GM12878 (cell line): Measurements from ENCODE around the gene PRLH. TPM values are rescaled to one million over a fixed set of nuclear protein-coding genes. Genes with fewer than 3 reads are reported as not detected.

Source experiments
- ATAC-seq: fragments of 200-7000 bp; cut with Tn5 transposase; 3 replicates; pipeline ENCODE4 v1.9.1; 2020; ENCODE audit warnings: mild to moderate bottlenecking, moderate library complexity
- BruUV-seq: library from RNA; stranded (reverse); fragments of 400-500 nt; replicated peaks from 2 replicates; lab custom pipeline; 2021; lab: Mats Ljungman, UMichigan
- CTCF ChIA-PET: fragments of 300-600 bp; sonication (Branson Sonifier 250); formaldehyde crosslinking; extraction: SDS; loops from one replicate; lab custom pipeline; 2021; ENCODE audit warnings: inconsistent platforms; lab: Yijun Ruan, JAX
- POLR2A ChIA-PET: fragments of 350-600 bp; formaldehyde crosslinking; extraction: SDS; loops from one replicate; lab custom pipeline; 2021; ENCODE audit warnings: inconsistent platforms; lab: Charles Lee
- RAD21 ChIA-PET: fragments of 300-600 bp; sonication (Branson Sonifier 250); formaldehyde crosslinking; loops from one replicate; lab custom pipeline; 2023; ENCODE audit warnings: antibody characterized with exemption; ENCODE audit not compliant: unreplicated experiment; lab: Charles Lee
- SMC1A ChIA-PET: fragments of 300-600 bp; sonication (Branson Sonifier 250); formaldehyde crosslinking; loops from one replicate; lab custom pipeline; 2023; ENCODE audit not compliant: unreplicated experiment, uncharacterized antibody; lab: Charles Lee
- DNase-seq: peaks from one replicate; pipeline ENCODE4 v3.0.0-alpha.2; 2011; ENCODE audit warnings: low read depth, low spot score
- FAIRE-seq: peaks from 3 replicates; lab custom pipeline; 2011; peaks lifted over from hg19 to GRCh38; lab: Jason Lieb, UNC
- H2AFZ ChIP-seq: 2 replicates; pipeline ENCODE4 v1.6.0; 2011; ENCODE audit warnings: low read depth, low read length, control low read depth; ENCODE audit not compliant: control insufficient read depth
- H3K27ac ChIP-seq: 2 replicates; pipeline ENCODE4 v1.5.1; 2011; ENCODE audit warnings: control low read depth; ENCODE audit not compliant: control insufficient read depth, insufficient read depth
- H3K27me3 ChIP-seq, 2 experiments: replicated peaks in 1 of 2; 2 replicates each; pipeline versions ENCODE4 v1.6.0 to v1.6.1; 2011; ENCODE audit warnings: low read length in 1 of 2; ENCODE audit not compliant: control insufficient read depth in 2 of 2, insufficient read depth in 2 of 2
- H3K36me3 ChIP-seq, 2 experiments: 2 replicates each; pipeline ENCODE4 v1.5.1; 2011; ENCODE audit warnings: low read length in 1 of 2; ENCODE audit not compliant: control insufficient read depth in 2 of 2, insufficient read depth in 2 of 2
- H3K4me1 ChIP-seq: 2 replicates; pipeline ENCODE4 v1.6.1; 2011; ENCODE audit warnings: mild to moderate bottlenecking, low read length, moderate library complexity, mixed read lengths; ENCODE audit not compliant: control insufficient read depth, insufficient read depth
- H3K4me2 ChIP-seq: 2 replicates; pipeline ENCODE4 v1.6.0; 2011; ENCODE audit warnings: control low read depth; ENCODE audit not compliant: control insufficient read depth, insufficient read depth
- H3K4me3 ChIP-seq: fragments of 200-600 bp; sonication (generic); 2 replicates; pipeline ENCODE4 v1.5.1; 2016
- H3K79me2 ChIP-seq: 2 replicates; pipeline ENCODE4 v1.6.0; 2011; ENCODE audit warnings: low read length; ENCODE audit not compliant: control insufficient read depth, insufficient read depth
- H3K9ac ChIP-seq: 2 replicates; pipeline ENCODE4 v1.8.0; 2011; ENCODE audit warnings: low read length, control low read depth, mixed read lengths; ENCODE audit not compliant: control insufficient read depth, insufficient read depth
- H3K9me3 ChIP-seq: replicated peaks from 3 replicates; pipeline ENCODE4 v1.5.1; 2011; ENCODE audit warnings: mild to moderate bottlenecking, low read length; ENCODE audit not compliant: control insufficient read depth, insufficient read depth
- H4K20me1 ChIP-seq: 2 replicates; pipeline ENCODE4 v1.6.0; 2011; ENCODE audit not compliant: control insufficient read depth, insufficient read depth
- CREB1 ChIP-seq: IDR thresholded peaks from 2 replicates; pipeline ENCODE4 v1.6.1; 2012; ENCODE audit warnings: low read depth, mild to moderate bottlenecking, inconsistent platforms
- GATAD2B ChIP-seq: fragments of 450-650 bp; conservative IDR thresholded peaks from 2 replicates; pipeline ENCODE4 v1.6.1; 2017; ENCODE audit warnings: low read depth, mild to moderate bottlenecking, moderate library complexity
- IKZF2 ChIP-seq, 2 experiments: fragments of 450-650 bp; IDR thresholded peaks; 2 replicates each; pipeline ENCODE4 v1.6.1; 2017; ENCODE audit warnings: mild to moderate bottlenecking in 2 of 2, moderate library complexity in 2 of 2
- JUND ChIP-seq: IDR thresholded peaks from 2 replicates; pipeline ENCODE4 v1.6.1; 2012; ENCODE audit warnings: low read depth, mild to moderate bottlenecking, low read length, improper control_type of control experiment, moderate library complexity
- LARP7 ChIP-seq: fragments of 450-650 bp; IDR thresholded peaks from 2 replicates; pipeline ENCODE4 v1.6.1; 2017; ENCODE audit warnings: mild to moderate bottlenecking
- MAX ChIP-seq: IDR thresholded peaks from 2 replicates; pipeline ENCODE4 v1.6.1; 2012; ENCODE audit warnings: low read depth, low read length, improper control_type of control experiment
- MYB ChIP-seq: fragments of 150-350 bp; IDR thresholded peaks from 2 replicates; pipeline ENCODE4 v1.6.1; 2014; ENCODE audit warnings: mild to moderate bottlenecking, low read depth, low read length, borderline replicate concordance
- NR2C1 ChIP-seq: fragments of 450-650 bp; IDR thresholded peaks from 2 replicates; pipeline ENCODE4 v1.6.1; 2017; ENCODE audit warnings: antibody characterized with exemption, mild to moderate bottlenecking, moderate library complexity
- POLR2AphosphoS2 ChIP-seq: IDR thresholded peaks from 2 replicates; pipeline ENCODE4 v1.6.1; 2011; ENCODE audit warnings: low read depth, mild to moderate bottlenecking, low read length, improper control_type of control experiment, moderate library complexity
- RAD21 ChIP-seq: IDR thresholded peaks from 2 replicates; pipeline ENCODE4 v1.6.1; 2011; ENCODE audit warnings: mild to moderate bottlenecking, low read depth, low read length, moderate library complexity; ENCODE audit not compliant: insufficient read depth
- RBBP5 ChIP-seq: fragments of 200-600 bp; sonication (generic); conservative IDR thresholded peaks from 2 replicates; pipeline ENCODE4 v1.6.1; 2016
- SMC3 ChIP-seq: IDR thresholded peaks from 2 replicates; pipeline ENCODE4 v1.6.1; 2011; ENCODE audit warnings: low read length, improper control_type of control experiment, borderline replicate concordance
- STAT1 ChIP-seq: fragments of 450-650 bp; conservative IDR thresholded peaks from 2 replicates; pipeline ENCODE4 v1.6.1; 2014; ENCODE audit warnings: antibody characterized with exemption, mild to moderate bottlenecking
- TBL1XR1 ChIP-seq: IDR thresholded peaks from 2 replicates; pipeline ENCODE4 v1.6.1; 2012; ENCODE audit warnings: low read depth, low read length, improper control_type of control experiment
- ZNF207 ChIP-seq: fragments of 450-650 bp; IDR thresholded peaks from 2 replicates; pipeline ENCODE4 v1.6.1; 2014; ENCODE audit warnings: antibody characterized with exemption, mild to moderate bottlenecking, borderline replicate concordance
- whole genome bisulfite sequencing: methylation state at CpG from one replicate; pipeline ENCODE4 v1.1.6; 2016; ENCODE audit warnings: low lambda C conversion rate; ENCODE audit not compliant: insufficient replicate concordance, insufficient coverage; ENCODE audit errors: missing lambda C conversion rate; 5-methylcytosine and 5-hydroxymethylcytosine counted together
- in situ Hi-C: fragments of 300-500 bp; cut with MboI; formaldehyde crosslinking; loops from 9 replicates; pipeline ENCODE4 v1.14.3; 2018; ENCODE audit warnings: mixed read lengths
- intact Hi-C: fragments of 100-400 bp; cut with micrococcal nuclease; formaldehyde crosslinking; loops from one replicate; pipeline ENCODE4 v1.14.2; 2022; ENCODE audit not compliant: unreplicated experiment
- polyA plus RNA-seq, 11 experiments: library from polyadenylated mRNA; depleted of rRNA in 4 of 11; unstranded in 6 of 11; stranded (reverse) in 5 of 11; fragments of >200 nt; fragmentation: Nextera tagmentation in 4 of 11; fragmentation: Illumina TruSeq in 1 of 11; extraction: Ambion mirVana in 4 of 11; extraction: Trizol in 1 of 11; gene quantifications; 1 replicate in 1 of 11; 2 replicates in 10 of 11; pipeline versions ENCODE4 v1.2.1 to v1.2.3, GENCODE V29; 2011 to 2016; ENCODE audit warnings: inconsistent platforms in 2 of 11, missing spikeins in 2 of 11, low read depth in 1 of 11
- total RNA-seq, 4 experiments: library from RNA; depleted of rRNA in 3 of 4; stranded (reverse); fragments of >200 nt in 3 of 4; fragmentation: Illumina TruSeq in 1 of 4; extraction: Trizol in 1 of 4; gene quantifications; 2 replicates each; pipeline versions ENCODE4 v1.2.1 to v1.2.3, GENCODE V29; 2013 to 2021
- TF ChIP-seq, protein P1 (sequence below): fragments of 450-650 bp; IDR thresholded peaks from 2 replicates; pipeline ENCODE4 v1.6.1; 2018; ENCODE audit warnings: mild to moderate bottlenecking, low read depth, moderate library complexity; ENCODE audit not compliant: partially characterized antibody
- TF ChIP-seq, protein P2 (sequence below): fragments of 450-650 bp; IDR thresholded peaks from 2 replicates; pipeline ENCODE4 v1.6.1; 2017; ENCODE audit warnings: mild to moderate bottlenecking, moderate library complexity

The PRLH gene
- total and polyA plus RNA-seq, 10 of the 15 experiments (the other 5 are each of a cell fraction or from before 2014, with no cell fraction given) = not detected

DNA sequence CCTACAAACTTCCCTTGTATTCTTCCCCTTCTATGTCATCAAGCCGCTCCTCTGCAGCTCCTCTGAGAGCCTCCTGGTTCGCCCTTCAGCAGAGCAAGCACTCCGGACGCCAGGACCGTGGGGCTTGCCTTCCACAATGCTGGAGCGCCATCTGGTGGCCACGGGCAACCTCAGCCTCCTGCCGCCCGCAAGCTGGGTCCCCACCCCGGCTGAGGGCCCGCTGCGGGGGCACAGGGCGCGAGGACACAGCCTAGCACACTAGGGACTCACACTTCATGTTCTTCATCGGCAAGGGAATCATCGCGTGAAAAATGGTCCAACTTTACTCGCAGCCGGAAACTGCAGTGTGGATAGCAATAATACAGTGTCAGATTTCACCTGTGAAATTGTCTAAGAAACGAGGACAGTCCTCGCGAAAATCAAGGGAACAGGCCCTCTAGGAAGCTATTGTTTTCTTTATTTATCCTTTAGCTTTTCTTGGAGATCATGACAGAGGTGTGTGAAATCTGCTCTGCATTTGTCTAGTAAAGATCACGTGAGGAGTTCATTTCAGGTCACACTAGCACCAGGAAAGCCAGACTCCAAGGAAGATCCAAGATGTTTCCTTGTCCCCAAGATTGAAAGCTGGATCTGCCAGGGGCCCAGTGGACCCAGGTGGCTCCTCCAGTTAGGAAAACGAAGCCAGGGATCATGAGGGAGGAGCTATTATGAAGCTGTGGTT lies 5.8 kb downstream of the PRLH start:
- in situ Hi-C loops = loop anchor here (5.0 kb wide), 2 partner anchors 60 to 415 kb away; no protein-coding TSS in a partner anchor
- TF ChIP-seq RAD21 = peak; percentile 99
- TF ChIP-seq LARP7 = no peak
- TF ChIP-seq MAX = no peak
- TF ChIP-seq CREB1 = no peak
- no peak for TF ChIP-seq IKZF2 (IDR thresholded peaks at IDR 0.05)
- TF ChIP-seq, protein P1, sequence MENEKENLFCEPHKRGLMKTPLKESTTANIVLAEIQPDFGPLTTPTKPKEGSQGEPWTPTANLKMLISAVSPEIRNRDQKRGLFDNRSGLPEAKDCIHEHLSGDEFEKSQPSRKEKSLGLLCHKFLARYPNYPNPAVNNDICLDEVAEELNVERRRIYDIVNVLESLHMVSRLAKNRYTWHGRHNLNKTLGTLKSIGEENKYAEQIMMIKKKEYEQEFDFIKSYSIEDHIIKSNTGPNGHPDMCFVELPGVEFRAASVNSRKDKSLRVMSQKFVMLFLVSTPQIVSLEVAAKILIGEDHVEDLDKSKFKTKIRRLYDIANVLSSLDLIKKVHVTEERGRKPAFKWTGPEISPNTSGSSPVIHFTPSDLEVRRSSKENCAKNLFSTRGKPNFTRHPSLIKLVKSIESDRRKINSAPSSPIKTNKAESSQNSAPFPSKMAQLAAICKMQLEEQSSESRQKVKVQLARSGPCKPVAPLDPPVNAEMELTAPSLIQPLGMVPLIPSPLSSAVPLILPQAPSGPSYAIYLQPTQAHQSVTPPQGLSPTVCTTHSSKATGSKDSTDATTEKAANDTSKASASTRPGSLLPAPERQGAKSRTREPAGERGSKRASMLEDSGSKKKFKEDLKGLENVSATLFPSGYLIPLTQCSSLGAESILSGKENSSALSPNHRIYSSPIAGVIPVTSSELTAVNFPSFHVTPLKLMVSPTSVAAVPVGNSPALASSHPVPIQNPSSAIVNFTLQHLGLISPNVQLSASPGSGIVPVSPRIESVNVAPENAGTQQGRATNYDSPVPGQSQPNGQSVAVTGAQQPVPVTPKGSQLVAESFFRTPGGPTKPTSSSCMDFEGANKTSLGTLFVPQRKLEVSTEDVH = no peak
- no peak for TF ChIP-seq JUND
- no peak for TF ChIP-seq STAT1
- TF ChIP-seq GATAD2B = no peak
- no peak for TF ChIP-seq POLR2AphosphoS2
- TF ChIP-seq, protein P2, sequence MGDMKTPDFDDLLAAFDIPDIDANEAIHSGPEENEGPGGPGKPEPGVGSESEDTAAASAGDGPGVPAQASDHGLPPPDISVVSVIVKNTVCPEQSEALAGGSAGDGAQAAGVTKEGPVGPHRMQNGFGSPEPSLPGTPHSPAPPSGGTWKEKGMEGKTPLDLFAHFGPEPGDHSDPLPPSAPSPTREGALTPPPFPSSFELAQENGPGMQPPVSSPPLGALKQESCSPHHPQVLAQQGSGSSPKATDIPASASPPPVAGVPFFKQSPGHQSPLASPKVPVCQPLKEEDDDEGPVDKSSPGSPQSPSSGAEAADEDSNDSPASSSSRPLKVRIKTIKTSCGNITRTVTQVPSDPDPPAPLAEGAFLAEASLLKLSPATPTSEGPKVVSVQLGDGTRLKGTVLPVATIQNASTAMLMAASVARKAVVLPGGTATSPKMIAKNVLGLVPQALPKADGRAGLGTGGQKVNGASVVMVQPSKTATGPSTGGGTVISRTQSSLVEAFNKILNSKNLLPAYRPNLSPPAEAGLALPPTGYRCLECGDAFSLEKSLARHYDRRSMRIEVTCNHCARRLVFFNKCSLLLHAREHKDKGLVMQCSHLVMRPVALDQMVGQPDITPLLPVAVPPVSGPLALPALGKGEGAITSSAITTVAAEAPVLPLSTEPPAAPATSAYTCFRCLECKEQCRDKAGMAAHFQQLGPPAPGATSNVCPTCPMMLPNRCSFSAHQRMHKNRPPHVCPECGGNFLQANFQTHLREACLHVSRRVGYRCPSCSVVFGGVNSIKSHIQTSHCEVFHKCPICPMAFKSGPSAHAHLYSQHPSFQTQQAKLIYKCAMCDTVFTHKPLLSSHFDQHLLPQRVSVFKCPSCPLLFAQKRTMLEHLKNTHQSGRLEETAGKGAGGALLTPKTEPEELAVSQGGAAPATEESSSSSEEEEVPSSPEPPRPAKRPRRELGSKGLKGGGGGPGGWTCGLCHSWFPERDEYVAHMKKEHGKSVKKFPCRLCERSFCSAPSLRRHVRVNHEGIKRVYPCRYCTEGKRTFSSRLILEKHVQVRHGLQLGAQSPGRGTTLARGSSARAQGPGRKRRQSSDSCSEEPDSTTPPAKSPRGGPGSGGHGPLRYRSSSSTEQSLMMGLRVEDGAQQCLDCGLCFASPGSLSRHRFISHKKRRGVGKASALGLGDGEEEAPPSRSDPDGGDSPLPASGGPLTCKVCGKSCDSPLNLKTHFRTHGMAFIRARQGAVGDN = no peak
- TF ChIP-seq RBBP5 = no peak
- TF ChIP-seq MYB = no peak
- TF ChIP-seq TBL1XR1 = 0 out of 2 replicates have a peak, but pooled peaks have one; percentile 34
- TF ChIP-seq NR2C1 = no peak
- TF ChIP-seq SMC3 = peak; percentile 100
- TF ChIP-seq ZNF207 = no peak

More for the DNA sequence above, 5.8 kb downstream of the PRLH start:
- no peaks in the 10 kb centered on the region for H4K20me1 ChIP-seq
- H3K4me3 ChIP-seq = no peak overlapping the region
- ChIA-PET CTCF (interaction anchor here (0.7 to 6.7 kb wide), 41 partner anchors 10 to 463 kb away, joined by 3 to 364 read pairs (median 6); partner anchors contain the start of gene RAB17), POLR2A (interaction anchor here (2.3 kb wide), 1 partner anchor 59 kb away, joined by 11 read pairs; no protein-coding TSS in a partner anchor), RAD21 (interaction anchor here (0.6 to 7.4 kb wide), 33 partner anchors 8 to 452 kb away, joined by 3 to 300 read pairs (median 4); partner anchors contain the start of gene RAB17), SMC1A (interaction anchor here (0.6 to 7.1 kb wide), 31 partner anchors 9 to 421 kb away, joined by 3 to 190 read pairs (median 4); no protein-coding TSS in a partner anchor)
- BruUV-seq = no TSS peak
- peaks cover 0 to 2% of the 10 kb centered on the region in 2 experiments; a peak in 1 of 4 replicates for H3K27me3 ChIP-seq
- DNase-seq (peak; percentile 34), ATAC-seq (peak; percentile 99), FAIRE-seq (peak; percentile 73)
- H3K36me3 ChIP-seq = no peaks in the 10 kb centered on the region
- no peak overlapping the region for H3K9ac ChIP-seq
- H3K9me3 ChIP-seq = no peaks in the 10 kb centered on the region; the same call in 2 of the 3 replicates
- no peaks in the 10 kb centered on the region for H3K4me1 ChIP-seq
- H3K79me2 ChIP-seq = no peaks in the 10 kb centered on the region
- no peak overlapping the region for H3K27ac ChIP-seq
- no peak overlapping the region for H3K4me2 ChIP-seq
- no peak overlapping the region for H2AFZ ChIP-seq
- 10% methylated on average over 24 of the region's 24 CpGs for WGBS
- intact Hi-C loops = loop anchor here (1.0 to 5.0 kb wide), 4 partner anchors 60 to 418 kb away; no protein-coding TSS in a partner anchor
